Measurements from ENCODE around the gene NR2F1.

Gene NR2F1

DNA sequence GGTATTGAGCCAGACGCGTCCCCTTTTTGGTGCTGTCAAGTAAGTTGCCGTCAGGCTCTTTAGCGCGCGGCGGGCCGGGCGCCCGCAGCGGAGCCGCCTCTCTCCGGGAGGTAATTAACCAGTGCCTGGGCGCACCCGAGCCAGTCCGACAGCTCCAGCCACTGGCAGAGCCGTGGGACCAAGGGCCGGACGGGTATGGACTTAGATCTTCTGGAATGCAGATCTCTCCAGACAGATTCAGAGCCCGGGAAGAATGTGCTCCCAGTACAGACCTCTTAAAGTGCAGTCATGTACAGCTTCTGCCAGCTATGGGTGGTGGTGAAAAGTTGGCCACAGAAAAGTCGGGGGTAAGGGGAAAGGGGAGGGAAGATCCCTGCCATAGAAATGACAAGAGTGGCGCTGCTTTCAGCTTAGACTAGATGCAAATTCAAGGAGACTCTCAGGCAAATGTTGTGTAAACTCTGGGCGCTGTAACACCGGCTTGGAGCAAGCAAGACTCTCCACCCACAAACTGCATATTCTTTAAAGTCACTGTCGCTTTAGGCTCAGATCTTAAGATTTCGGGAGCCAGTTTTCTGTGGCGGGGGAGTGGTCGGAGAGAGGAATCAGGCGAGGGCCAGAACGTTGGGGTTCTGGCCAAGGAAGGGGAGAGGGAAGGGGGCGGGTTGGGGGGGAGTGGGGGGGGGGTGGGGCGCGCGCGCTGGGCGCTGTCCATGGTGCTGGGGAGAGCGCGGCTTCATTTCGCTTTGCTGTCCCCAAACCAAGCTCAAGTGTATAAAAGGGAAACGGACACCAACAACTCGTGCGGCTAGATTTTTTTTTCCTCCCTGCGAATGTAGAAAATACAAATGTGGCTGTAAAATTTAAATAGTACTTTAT lies 29.2 kb downstream of the NR2F1 start:
- Mint-ChIP-seq H3K27me3 (ENCODE audit: low read depth) (peaks cover 90% of the 10 kb centered on the region), H3K9me3 (no peaks in the 10 kb centered on the region), H3K4me3 (no peak overlapping the region), H3K4me1 (ENCODE audit: low read depth) (peaks cover 2% of the 10 kb centered on the region), H3K36me3 (ENCODE audit: low read depth) (no peaks in the 10 kb centered on the region), H3K27ac (no peak overlapping the region)
- DNase-seq (ENCODE audit: low spot score) = no peak

DNA sequence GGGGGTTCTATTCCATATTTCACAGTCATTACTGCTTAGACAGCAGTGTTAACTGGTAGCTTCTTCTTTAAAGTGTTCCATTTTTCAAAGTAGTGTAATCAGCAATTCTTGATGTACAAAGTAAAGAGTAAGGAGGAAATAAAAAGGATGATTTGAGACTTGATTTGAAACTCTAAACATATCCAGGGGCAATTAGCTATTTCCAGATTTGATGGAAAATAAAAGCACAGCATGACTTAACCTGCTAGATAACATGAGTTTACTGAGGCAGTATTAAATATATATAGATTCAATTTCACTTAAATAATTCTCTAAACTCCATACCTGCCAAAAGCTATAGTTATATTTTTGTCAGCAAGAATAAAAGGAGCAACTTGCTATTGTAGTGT lies 29.8 kb downstream of the NR2F1 start:
- no peak overlapping the region for H3K4me3 Mint-ChIP-seq
- no peak overlapping the region for H3K27ac Mint-ChIP-seq

DNA sequence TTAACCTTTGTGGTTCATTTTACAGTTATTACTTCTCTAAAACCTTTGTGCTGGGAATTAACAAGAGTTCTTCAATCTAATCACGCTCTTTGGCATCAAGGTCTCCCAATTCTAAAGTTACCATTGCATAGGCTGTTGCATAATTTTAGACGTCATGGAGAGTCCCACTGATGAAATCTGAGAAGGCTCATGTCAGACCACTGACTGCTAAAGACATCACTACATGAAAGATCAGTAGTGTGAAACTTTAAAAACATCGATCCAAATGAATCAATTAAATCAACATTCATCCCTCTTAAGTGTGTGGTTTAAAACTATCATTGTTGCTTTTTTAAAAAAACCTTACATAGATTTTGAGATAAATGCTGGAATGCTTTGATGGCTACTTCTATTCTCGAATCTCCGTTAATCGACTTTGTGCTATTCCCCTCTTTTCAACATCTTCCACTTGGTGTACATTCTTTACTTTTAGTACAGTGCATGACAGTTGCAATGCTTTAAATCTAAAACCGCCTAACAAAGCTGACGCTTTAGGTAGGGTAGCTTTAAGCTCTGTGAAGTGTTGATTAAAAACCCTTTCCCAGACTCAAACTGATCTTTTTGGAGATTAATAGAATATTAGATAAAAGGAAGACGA lies 33.6 kb downstream of the NR2F1 start:
- Mint-ChIP-seq H3K4me1 (ENCODE audit: low read depth) (peaks cover 10% of the 10 kb centered on the region), H3K9me3 (no peaks in the 10 kb centered on the region), H3K36me3 (ENCODE audit: low read depth) (no peaks in the 10 kb centered on the region), H3K4me3 (no peak overlapping the region), H3K27me3 (ENCODE audit: low read depth) (peaks cover 70% of the 10 kb centered on the region), H3K27ac (no peak overlapping the region)
- no peak for DNase-seq (ENCODE audit: low spot score)

More for the DNA sequence above, 29.8 kb downstream of the NR2F1 start:
- Mint-ChIP-seq H3K4me1 (ENCODE audit: low read depth) (peaks cover 2% of the 10 kb centered on the region), H3K36me3 (ENCODE audit: low read depth) (no peaks in the 10 kb centered on the region), H3K9me3 (no peaks in the 10 kb centered on the region), H3K27me3 (ENCODE audit: low read depth) (peaks cover 86% of the 10 kb centered on the region)
- DNase-seq (ENCODE audit: low spot score) = no peak

DNA sequence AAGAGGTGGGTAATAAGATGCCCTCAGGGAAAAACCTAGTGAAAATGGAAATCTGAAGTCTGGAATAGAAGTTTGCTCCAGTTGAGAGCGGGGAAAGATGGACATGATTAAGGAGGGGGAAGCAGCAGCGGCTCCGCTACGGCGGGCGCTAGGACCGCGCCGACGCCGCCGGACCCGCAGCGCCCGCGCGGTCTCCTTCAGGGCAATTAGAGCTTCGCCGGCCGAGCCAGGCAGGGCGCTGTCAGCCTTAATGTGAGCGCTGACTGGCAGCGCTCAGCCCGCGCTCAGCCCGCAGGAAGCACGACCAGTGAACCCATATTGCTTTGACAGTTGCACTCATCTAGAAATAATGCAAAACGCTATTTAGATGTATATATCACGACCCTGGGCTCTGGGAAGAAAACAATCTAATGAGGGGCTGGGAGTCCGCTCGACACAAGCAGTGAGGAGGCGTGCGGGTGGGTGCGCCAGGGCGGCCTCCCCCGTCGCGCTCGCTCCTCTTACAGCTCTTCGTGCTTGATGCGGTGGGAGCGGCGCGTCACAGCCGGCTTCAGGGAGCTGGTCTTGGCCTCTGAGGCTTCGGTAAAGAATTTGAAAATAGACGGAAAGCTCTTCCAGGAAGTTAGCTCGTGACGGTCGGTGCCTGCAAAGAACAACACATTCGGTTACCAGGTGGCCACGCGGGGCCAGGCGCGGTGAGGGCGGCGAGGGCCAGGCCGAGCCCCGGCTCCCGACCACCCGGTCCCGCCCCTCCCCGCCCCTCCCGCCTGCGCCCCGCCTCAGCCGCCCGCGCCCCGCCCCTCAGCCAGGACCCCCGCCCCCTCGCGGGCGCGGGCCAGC lies 37.7 kb downstream of the NR2F1 start:
- peak; percentile 42 for DNase-seq (ENCODE audit: low spot score)
- H3K36me3 Mint-ChIP-seq (ENCODE audit: low read depth) = no peaks in the 10 kb centered on the region
- peak overlapping the region; percentile 50 for H3K27ac Mint-ChIP-seq
- H3K27me3 Mint-ChIP-seq (ENCODE audit: low read depth) = peaks cover 61% of the 10 kb centered on the region
- no peaks in the 10 kb centered on the region for H3K9me3 Mint-ChIP-seq
- peaks cover 7% of the 10 kb centered on the region for H3K4me1 Mint-ChIP-seq (ENCODE audit: low read depth)
- peak overlapping the region; percentile 93 for H3K4me3 Mint-ChIP-seq

DNA sequence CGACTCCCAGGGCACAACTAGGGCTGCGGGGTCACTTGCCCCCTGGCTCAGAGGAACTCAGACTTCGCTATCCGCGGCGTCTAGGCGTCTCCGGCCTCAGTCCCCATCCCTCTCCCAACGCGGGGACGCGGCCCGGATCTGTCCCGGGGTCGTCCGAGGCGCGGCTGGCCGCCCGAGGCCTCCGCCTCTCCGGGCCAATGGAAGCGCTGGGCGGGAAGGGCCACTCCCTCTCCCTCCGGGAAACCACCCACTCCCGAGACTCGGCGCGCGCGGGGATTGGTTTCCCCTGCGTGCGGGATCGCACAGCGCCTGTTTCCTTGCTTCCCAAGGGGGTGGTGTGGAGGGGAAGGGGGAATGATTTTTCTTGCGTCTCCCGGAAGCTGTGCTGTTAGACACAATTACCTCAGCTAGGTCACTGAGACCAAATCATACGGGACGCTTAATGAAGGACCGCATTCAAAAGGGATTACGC lies 38.3 kb downstream of the NR2F1 start:
- peaks cover 57% of the 10 kb centered on the region for H3K27me3 Mint-ChIP-seq (ENCODE audit: low read depth)

DNA sequence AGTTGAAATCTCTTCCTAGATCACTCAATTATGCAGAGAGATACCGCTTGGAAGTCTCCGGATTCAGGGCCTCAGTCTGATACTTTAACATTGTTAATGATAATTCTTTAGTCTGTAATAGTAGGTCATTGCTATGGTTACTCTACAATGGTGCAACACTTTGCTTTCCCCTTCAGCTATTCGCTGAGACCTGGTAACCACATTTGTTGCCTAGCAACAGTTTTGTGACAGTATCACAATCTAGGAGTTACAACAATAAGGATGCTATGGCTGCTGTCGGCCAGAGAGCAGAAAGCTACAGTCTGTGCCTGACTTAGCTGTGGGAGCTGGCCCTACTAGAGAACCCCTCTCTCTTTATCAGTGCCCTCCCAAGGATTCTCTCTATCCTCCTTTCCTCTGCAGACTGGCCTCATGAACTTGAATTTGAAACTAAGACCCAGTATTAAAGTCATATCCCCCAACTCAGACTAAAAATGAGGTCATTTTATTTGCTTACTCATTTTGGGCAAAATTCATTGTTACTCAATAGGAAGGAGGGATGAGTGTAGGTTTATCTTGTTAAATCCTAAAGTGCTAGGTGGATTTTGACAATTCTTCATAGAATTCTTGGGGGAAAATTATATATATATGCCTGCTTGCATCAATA lies 39.3 kb downstream of the NR2F1 start:
- Mint-ChIP-seq H3K36me3 (ENCODE audit: low read depth) (no peaks in the 10 kb centered on the region), H3K4me3 (no peak overlapping the region), H3K27me3 (ENCODE audit: low read depth) (peaks cover 51% of the 10 kb centered on the region), H3K27ac (no peak overlapping the region), H3K4me1 (ENCODE audit: low read depth) (peaks cover 7% of the 10 kb centered on the region), H3K9me3 (no peaks in the 10 kb centered on the region)
- DNase-seq (ENCODE audit: low spot score) = no peak

More for the DNA sequence above, 38.3 kb downstream of the NR2F1 start:
- H3K9me3 Mint-ChIP-seq = no peaks in the 10 kb centered on the region
- H3K4me3 Mint-ChIP-seq = peak overlapping the region; percentile 49
- no peak for DNase-seq (ENCODE audit: low spot score)
- H3K27ac Mint-ChIP-seq = no peak overlapping the region
- H3K36me3 Mint-ChIP-seq (ENCODE audit: low read depth) = no peaks in the 10 kb centered on the region
- peaks cover 7% of the 10 kb centered on the region for H3K4me1 Mint-ChIP-seq (ENCODE audit: low read depth)

DNA sequence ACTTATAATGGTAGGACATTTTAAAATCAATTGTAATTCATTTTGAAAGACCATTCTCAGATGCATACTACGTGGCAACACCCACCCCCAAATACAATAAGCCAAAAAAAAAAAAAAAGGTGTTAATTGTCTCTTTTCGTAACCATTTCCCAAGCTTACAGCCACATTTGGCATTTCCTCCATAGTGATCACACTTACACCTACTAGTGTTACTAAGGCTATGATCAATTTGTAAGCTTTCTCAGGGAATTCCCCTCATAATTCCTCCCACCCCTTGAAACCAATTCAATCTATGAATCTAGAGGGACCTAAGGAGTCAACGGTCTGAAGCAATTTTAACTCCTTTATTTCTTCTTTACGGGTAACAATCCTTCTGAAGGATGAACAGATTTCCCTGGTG lies 40.1 kb downstream of the NR2F1 start:
- peaks cover 7% of the 10 kb centered on the region for H3K4me1 Mint-ChIP-seq (ENCODE audit: low read depth)
- H3K9me3 Mint-ChIP-seq = no peaks in the 10 kb centered on the region
- no peak overlapping the region for H3K27ac Mint-ChIP-seq
- DNase-seq (ENCODE audit: low spot score) = no peak
- H3K27me3 Mint-ChIP-seq (ENCODE audit: low read depth) = peaks cover 50% of the 10 kb centered on the region
- no peaks in the 10 kb centered on the region for H3K36me3 Mint-ChIP-seq (ENCODE audit: low read depth)
- no peak overlapping the region for H3K4me3 Mint-ChIP-seq

DNA sequence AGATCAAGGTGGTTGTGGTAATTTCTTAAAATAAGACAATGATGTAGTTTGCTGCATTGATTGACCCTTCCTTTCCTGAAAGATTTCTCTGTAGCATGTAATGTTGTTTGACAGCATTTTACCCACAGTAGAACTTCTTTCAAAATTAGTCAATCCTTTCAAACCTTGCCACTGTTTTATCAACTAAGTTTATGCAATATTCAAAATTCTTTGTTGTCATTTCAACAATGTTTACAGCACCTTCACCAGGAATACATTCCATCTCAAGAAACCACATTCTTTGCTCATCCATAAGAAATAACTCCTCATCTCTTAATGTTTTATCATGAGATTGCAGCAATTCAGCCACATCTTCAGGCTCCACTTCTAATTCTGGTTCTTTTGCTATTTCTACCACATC lies 43.8 kb downstream of the NR2F1 start:
- Mint-ChIP-seq H3K36me3 (ENCODE audit: low read depth) (no peaks in the 10 kb centered on the region), H3K27ac (no peak overlapping the region), H3K27me3 (ENCODE audit: low read depth) (peaks cover 26% of the 10 kb centered on the region), H3K4me3 (no peak overlapping the region), H3K4me1 (ENCODE audit: low read depth) (no peaks in the 10 kb centered on the region), H3K9me3 (no peaks in the 10 kb centered on the region)
- DNase-seq (ENCODE audit: low spot score) = no peak

DNA sequence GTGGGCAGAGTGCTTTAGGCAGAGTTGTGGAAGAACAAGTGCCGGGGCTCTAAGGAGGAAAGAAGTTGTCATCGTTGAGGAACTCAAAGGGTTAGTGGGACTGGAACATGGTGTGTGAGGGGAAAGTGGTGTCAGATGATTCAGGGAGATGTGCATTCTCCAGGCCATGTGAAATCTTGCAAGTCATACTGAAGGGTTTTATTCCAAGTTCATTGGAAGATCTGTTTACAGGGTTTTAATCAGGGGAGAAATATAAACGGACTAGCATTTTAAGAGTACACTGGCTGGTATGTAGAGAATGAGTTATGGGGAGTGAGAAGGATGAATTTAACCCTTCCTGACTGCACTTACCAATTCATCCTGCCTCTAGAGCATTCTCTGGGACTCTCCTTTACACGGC lies 49.3 kb downstream of the NR2F1 start:
- Mint-ChIP-seq H3K4me3 (no peak overlapping the region), H3K27ac (no peak overlapping the region), H3K9me3 (no peaks in the 10 kb centered on the region), H3K36me3 (ENCODE audit: low read depth) (no peaks in the 10 kb centered on the region), H3K4me1 (ENCODE audit: low read depth) (no peaks in the 10 kb centered on the region), H3K27me3 (ENCODE audit: low read depth) (no peaks in the 10 kb centered on the region)
- DNase-seq (ENCODE audit: low spot score) = no peak

DNA sequence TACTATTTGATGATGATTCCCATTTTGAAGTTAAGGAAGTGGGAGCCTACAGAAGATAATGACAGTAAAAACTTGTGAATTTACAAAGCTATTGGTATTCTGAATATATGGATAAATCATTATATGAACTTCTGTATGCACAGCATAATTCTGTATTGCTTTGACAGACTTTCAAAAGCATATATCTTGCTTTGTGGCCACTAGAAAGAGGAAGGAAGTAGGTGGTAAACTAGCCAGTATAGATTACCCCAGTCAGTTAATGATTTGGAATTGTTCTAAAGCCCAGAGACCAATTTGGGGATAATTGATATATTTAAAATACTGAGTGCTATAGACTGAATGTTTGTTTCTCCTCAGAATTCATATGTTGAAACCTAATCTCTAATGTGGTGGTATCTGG lies 53.0 kb downstream of the NR2F1 start:
- no peaks in the 10 kb centered on the region for H3K27me3 Mint-ChIP-seq (ENCODE audit: low read depth)
- no peak overlapping the region for H3K27ac Mint-ChIP-seq
- no peak for DNase-seq (ENCODE audit: low spot score)
- H3K36me3 Mint-ChIP-seq (ENCODE audit: low read depth) = no peaks in the 10 kb centered on the region
- no peaks in the 10 kb centered on the region for H3K4me1 Mint-ChIP-seq (ENCODE audit: low read depth)
- H3K9me3 Mint-ChIP-seq = no peaks in the 10 kb centered on the region
- H3K4me3 Mint-ChIP-seq = no peak overlapping the region

DNA sequence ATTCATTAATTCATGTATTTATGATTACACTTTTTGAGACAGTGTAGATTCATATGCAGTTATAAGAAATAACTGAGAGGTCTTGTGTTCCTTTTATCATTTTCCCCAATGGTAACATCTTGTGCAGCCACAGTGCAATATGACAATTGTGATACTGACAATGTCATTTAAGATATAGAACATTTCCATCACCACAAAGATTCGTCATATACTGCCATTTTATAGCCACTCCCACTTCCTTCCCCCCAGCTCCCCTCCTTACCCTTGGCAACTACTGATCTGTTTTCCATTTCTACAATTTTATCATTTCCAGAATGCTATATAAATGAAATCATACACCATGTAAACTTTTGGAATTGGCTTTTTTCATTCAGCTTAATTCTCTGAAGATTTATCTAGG lies 53.8 kb downstream of the NR2F1 start:
- H3K27ac Mint-ChIP-seq = no peak overlapping the region

DNA sequence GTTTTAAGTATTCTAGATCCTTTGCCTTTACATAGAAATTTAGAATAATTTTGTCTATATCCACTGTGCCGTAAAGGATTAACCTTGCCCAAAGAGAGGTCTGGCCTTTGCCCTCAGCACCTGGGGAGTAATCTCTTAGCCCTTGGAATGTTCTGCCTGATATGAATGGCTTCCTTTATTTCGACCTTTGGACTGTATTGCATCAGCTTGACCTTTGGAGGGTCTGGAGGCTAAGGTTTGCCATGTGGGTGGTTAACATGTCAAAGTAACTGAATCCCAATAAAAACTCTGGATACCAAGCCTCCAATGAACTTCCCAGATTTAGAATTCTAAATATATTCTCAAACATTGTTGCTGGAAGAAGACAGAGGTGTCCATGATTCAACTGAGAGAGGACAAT lies 54.7 kb downstream of the NR2F1 start:
- Mint-ChIP-seq H3K27me3 (ENCODE audit: low read depth) (no peaks in the 10 kb centered on the region), H3K4me1 (ENCODE audit: low read depth) (no peaks in the 10 kb centered on the region), H3K36me3 (ENCODE audit: low read depth) (no peaks in the 10 kb centered on the region), H3K9me3 (no peaks in the 10 kb centered on the region), H3K4me3 (no peak overlapping the region), H3K27ac (no peak overlapping the region)
- no peak for DNase-seq (ENCODE audit: low spot score)

More for the DNA sequence above, 53.8 kb downstream of the NR2F1 start:
- no peak for DNase-seq (ENCODE audit: low spot score)
- H3K27me3 Mint-ChIP-seq (ENCODE audit: low read depth) = no peaks in the 10 kb centered on the region
- no peaks in the 10 kb centered on the region for H3K9me3 Mint-ChIP-seq
- H3K36me3 Mint-ChIP-seq (ENCODE audit: low read depth) = no peaks in the 10 kb centered on the region
- H3K4me1 Mint-ChIP-seq (ENCODE audit: low read depth) = no peaks in the 10 kb centered on the region
- no peak overlapping the region for H3K4me3 Mint-ChIP-seq

DNA sequence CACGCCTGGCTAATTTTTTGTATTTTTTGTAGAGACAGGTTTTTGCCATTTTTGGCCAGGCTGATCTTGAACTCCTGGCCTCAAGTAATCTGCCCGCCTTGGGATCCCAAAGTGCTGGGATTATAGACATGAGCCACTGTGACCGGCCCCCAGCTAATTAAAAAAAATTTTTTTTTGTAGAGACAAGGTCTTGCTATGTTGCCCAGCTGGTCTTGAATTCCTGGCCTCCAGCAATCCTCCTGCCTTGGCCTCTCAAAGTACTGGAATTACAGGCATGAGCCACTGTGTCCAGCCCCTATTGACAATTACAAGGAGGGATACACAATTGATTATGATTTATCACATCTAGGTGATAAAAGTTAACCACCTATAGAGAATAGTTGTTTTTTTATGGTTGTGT lies 59.5 kb downstream of the NR2F1 start:
- no peak overlapping the region for H3K4me3 Mint-ChIP-seq
- no peaks in the 10 kb centered on the region for H3K4me1 Mint-ChIP-seq (ENCODE audit: low read depth)
- no peaks in the 10 kb centered on the region for H3K36me3 Mint-ChIP-seq (ENCODE audit: low read depth)
- no peak for DNase-seq (ENCODE audit: low spot score)
- no peak overlapping the region for H3K27ac Mint-ChIP-seq
- no peaks in the 10 kb centered on the region for H3K27me3 Mint-ChIP-seq (ENCODE audit: low read depth)
- H3K9me3 Mint-ChIP-seq = no peaks in the 10 kb centered on the region
